ENCODE data around the gene FBXL16. TPM values are rescaled to one million over a fixed set of nuclear protein-coding genes. Genes with fewer than 3 reads are reported as not detected.

The FBXL16 gene
- total RNA-seq, 2 donors from 2014 or later, result 0.26 TPM; not detected in 1

- ATAC-seq (no peak), DNase-seq (ENCODE audit: low spot score) (no peak)
- Mint-ChIP-seq H3K36me3 (no peaks in the 10 kb centered on the region), H3K27me3 (no peaks in the 10 kb centered on the region), H3K4me1 (ENCODE audit: low read depth in 2 of 2) (peaks cover 0 to 9% of the 10 kb centered on the region in 2 donors), H3K27ac (no peak overlapping the region), H3K9me3 (no peaks in the 10 kb centered on the region), H3K4me3 (no peak overlapping the region)
These were observed 34.1 kb downstream of the FBXL16 start for GRCh38 chr16:671353-672131.

DNA sequence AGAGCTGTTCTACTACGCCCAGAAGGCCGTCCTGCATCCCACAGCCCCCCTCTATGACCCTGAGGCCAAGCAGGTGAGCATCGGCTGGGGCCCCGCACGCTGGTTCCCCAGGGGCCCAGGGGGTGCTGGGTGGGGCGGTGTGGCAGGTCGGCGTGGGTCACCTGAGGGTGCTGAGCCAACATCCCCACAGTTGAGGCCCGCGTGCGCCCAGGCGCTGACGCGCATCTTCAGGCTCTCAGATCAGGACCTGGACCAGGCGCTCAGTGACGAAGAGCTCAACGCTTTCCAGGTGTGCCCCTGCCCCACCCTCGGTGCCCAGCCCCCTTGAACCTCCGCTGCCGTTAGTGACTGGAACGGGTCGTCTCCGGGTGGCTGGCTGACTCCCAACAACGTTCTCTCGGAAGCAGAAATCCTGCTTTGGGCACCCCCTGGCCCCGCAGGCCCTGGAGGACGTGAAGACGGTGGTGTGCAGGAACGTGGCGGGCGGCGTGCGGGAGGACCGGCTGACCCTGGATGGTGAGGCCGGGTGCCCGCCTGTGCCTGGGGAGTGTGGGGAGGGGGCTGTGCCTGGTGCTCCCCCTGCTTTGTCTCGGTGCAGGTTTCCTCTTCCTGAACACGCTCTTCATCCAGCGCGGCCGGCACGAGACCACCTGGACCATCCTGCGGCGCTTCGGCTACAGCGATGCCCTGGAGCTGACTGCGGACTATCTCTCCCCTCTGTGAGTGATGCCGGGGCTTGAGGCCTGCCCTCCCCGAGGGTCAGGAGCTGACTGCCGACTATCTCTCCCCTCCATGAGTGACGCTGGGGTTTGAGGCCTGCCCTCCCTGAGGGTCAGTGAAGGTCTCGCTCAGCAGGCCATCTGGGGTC, 34.9 kb downstream of the FBXL16 start:
- ATAC-seq (no peak), DNase-seq (ENCODE audit: low spot score) (no peak)
- Mint-ChIP-seq H3K4me3 (no peak overlapping the region), H3K27ac (no peak overlapping the region), H3K27me3 (no peaks in the 10 kb centered on the region), H3K36me3 (no peaks in the 10 kb centered on the region), H3K9me3 (no peaks in the 10 kb centered on the region), H3K4me1 (ENCODE audit: low read depth in 2 of 2) (peaks cover 0 to 9% of the 10 kb centered on the region in 2 donors)

DNA sequence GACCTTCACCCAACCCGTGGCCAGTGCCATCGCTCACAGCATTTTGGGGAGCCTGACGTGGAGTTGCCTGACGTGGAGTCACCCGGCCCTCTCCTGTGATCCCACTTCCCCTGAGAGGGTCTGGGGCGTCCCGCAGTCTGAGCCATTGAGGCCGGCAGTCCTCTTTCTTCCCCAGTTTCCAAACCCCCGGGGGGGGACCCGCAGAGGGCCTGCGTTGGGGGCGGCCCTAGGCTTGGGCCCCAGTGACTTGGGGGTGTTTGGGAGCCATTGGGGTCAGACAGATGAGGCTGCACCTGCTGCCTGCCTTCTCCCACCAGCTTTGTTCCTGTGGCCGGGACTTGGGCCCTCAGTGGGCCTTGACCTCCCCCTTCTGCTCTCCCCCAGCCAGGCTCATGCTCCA, 35.9 kb downstream of the FBXL16 start:
- Mint-ChIP-seq H3K27me3 (no peaks in the 10 kb centered on the region), H3K27ac (no peak overlapping the region), H3K4me3 (no peak overlapping the region), H3K4me1 (ENCODE audit: low read depth in 2 of 2) (peaks cover 0 to 3% of the 10 kb centered on the region in 2 donors), H3K9me3 (no peaks in the 10 kb centered on the region), H3K36me3 (no peaks in the 10 kb centered on the region)
- DNase-seq (ENCODE audit: low spot score) (no peak), ATAC-seq (no peak)

DNA sequence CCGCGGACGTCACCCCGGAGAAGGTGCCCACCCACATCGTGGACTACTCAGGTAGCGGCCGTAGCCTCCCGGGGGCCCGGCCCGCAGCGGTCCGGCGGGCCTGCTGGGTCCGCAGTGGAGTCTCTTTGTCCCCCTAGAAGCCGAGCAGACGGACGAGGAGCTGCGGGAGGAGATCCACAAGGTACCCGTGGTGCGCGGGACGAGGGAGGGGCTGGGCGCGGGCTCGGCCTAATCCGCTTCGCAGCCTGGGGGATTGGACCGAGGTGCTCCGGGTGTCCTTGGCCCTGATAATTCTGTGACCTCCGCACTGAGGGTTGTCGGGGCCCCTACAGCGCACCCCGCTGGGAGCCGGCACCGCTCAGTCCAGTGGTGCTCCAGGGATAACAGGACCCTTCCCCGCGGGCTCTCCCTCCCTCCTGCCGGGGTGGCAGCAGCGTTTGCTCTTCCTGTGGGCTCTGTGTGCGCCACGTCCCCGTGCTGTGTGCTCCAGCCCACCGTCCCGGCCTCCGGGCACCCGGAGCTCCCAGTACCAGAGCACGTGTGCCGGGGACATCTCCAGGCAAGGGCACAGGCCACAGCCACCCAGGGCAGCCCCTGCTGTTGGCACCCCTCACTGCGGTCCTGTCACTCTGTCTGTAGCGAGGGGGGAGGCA, 37.0 kb downstream of the FBXL16 start:
- no peaks in the 10 kb centered on the region for H3K36me3 Mint-ChIP-seq
- peak overlapping the region; percentile 75 for H3K4me3 Mint-ChIP-seq
- no peak overlapping the region for H3K27ac Mint-ChIP-seq
- H3K9me3 Mint-ChIP-seq, result no peaks in the 10 kb centered on the region
- H3K27me3 Mint-ChIP-seq, result no peaks in the 10 kb centered on the region
- H3K4me1 Mint-ChIP-seq (ENCODE audit: low read depth in 2 of 2), result peaks cover 0 to 3% of the 10 kb centered on the region in 2 donors
- DNase-seq (ENCODE audit: low spot score), result no peak
- peak; percentile 0 to 1 for ATAC-seq

- Mint-ChIP-seq H3K36me3 (no peaks in the 10 kb centered on the region), H3K27ac (peak within 1 kb of the TSS in 1 of 2 donors; percentile 78), H3K27me3 (no peaks in the 10 kb centered on the region), H3K4me1 (ENCODE audit: low read depth in 2 of 2) (peaks cover 0 to 3% of the 10 kb centered on the region in 2 donors), H3K4me3 (peak within 1 kb of the TSS; percentile 75), H3K9me3 (no peaks in the 10 kb centered on the region)
- DNase-seq (ENCODE audit: low spot score) (peak; percentile 96), ATAC-seq (peak; percentile 96 to 98)
These were observed 37.7 kb downstream of the FBXL16 start, which contains the start of gene RHOT2 for GRCh38 chr16:667780-668518. Gene RHOT2, plus strand, starts transcription at chr16:668132. Its CDS starts 68 bp downstream, at chr16:668200.

- no peaks in the 10 kb centered on the region for H3K36me3 Mint-ChIP-seq
- no peak for DNase-seq (ENCODE audit: low spot score)
- peaks cover 0 to 3% of the 10 kb centered on the region in 2 donors for H3K4me1 Mint-ChIP-seq (ENCODE audit: low read depth in 2 of 2)
- ATAC-seq, result no peak
- peak overlapping the region in 1 of 2 donors; percentile 78 for H3K27ac Mint-ChIP-seq
- H3K27me3 Mint-ChIP-seq, result no peaks in the 10 kb centered on the region
- H3K4me3 Mint-ChIP-seq, result peak overlapping the region; percentile 75
- H3K9me3 Mint-ChIP-seq, result no peaks in the 10 kb centered on the region
These were observed 38.4 kb downstream of the FBXL16 start for GRCh38 chr16:667113-667779.

DNA sequence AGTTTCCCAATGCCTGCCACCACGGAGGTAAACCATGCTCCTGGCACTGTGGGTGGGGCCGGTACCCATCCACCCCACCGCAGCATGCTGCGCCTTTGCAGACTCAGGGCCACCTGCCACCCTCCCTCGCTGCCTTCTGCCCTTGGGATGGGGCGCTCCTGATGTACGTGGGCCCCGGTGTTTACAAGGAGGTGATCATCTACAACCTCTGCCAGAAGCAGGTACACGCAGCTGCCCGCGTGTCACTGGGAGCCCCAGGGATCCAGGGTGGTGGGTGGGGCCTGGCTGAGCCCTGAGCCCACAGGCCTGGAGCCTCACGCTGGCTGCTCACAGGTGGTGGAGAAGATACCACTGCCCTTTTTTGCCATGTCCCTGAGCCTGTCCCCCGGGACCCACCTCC, 39.0 kb downstream of the FBXL16 start:
- Mint-ChIP-seq H3K4me3 (no peak overlapping the region), H3K4me1 (ENCODE audit: low read depth in 2 of 2) (peaks cover 0 to 3% of the 10 kb centered on the region in 2 donors), H3K9me3 (no peaks in the 10 kb centered on the region), H3K27ac (no peak overlapping the region), H3K27me3 (no peaks in the 10 kb centered on the region), H3K36me3 (no peaks in the 10 kb centered on the region)
- DNase-seq (ENCODE audit: low spot score) (no peak), ATAC-seq (no peak)

DNA sequence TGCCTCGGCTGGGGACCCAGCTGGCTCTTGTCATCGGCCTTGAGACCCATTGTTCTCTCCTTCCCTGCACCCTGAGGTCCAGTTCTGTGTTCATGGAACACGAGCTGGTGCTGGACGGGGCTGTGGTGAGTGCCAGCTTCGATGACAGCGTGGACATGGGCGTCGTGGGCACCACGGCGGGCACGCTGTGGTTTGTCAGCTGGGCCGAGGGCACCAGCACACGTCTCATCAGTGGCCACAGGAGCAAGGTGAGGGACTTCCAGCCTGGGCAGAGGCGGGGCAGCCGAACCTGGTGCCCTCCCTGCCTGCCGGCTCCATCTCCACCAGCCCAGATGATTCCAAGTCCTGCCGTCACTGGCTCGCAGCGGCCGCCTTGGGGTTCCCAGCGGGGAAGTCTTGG, 43.0 kb downstream of the FBXL16 start:
- Mint-ChIP-seq H3K9me3 (no peaks in the 10 kb centered on the region), H3K36me3 (no peaks in the 10 kb centered on the region), H3K4me3 (no peak overlapping the region), H3K27me3 (no peaks in the 10 kb centered on the region), H3K4me1 (ENCODE audit: low read depth in 2 of 2) (peaks cover 6 to 8% of the 10 kb centered on the region in 2 donors), H3K27ac (no peak overlapping the region)
- no peak for ATAC-seq
- DNase-seq (ENCODE audit: low spot score), result no peak

DNA sequence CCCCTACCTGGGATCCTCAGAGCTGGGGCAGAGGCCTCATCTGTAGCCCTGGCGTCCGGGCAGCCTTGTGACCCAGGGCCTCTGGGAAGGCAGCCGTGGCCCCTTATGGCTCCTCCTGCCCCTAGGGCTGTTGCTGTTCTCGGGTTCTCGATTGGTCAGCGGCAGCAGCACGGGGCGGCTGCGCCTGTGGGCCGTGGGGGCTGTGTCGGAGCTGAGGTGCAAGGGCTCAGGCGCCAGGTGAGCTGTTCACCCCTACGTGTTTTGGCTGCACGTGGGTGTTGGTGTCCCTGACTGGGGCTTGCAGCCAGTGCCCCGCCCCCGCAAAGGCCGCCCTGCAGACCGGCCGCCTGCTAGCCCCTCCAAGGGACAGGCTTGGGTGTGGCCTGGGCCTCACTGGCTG, 43.5 kb downstream of the FBXL16 start:
- DNase-seq (ENCODE audit: low spot score), result no peak
- ATAC-seq, result no peak
- H3K36me3 Mint-ChIP-seq, result no peaks in the 10 kb centered on the region
- H3K27me3 Mint-ChIP-seq, result no peaks in the 10 kb centered on the region
- no peaks in the 10 kb centered on the region for H3K9me3 Mint-ChIP-seq
- H3K27ac Mint-ChIP-seq, result no peak overlapping the region
- H3K4me1 Mint-ChIP-seq (ENCODE audit: low read depth in 2 of 2), result peaks cover 6 to 8% of the 10 kb centered on the region in 2 donors
- no peak overlapping the region for H3K4me3 Mint-ChIP-seq

DNA sequence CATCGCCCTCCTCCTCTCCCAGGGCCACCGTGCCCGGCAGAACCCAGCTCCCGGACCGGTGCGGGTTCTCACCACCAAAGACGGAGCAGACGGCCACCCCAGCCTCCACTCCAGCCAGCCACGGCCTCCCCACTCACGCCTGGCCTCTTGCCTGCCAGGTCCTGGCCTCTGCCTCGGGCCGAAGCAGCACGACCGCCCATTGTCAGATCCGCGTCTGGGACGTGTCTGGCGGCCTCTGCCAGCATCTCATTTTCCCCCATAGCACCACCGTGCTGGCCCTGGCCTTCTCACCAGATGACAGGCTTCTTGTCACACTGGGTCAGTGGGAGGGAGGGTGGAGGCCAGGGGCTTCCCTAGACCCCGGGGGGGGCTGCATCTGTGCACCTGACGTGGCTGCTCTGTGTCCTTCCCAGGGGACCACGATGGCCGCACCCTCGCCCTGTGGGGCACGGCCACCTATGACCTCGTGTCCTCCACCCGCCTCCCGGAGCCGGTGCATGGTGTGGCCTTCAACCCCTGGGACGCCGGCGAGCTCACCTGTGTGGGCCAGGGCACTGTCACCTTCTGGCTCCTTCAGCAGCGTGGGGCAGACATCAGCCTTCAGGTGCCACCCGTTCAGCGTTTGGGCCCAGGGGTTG, 44.3 kb downstream of the FBXL16 start:
- Mint-ChIP-seq H3K4me3 (no peak overlapping the region), H3K4me1 (ENCODE audit: low read depth in 2 of 2) (peaks cover 6 to 8% of the 10 kb centered on the region in 2 donors), H3K9me3 (no peaks in the 10 kb centered on the region), H3K27ac (no peak overlapping the region), H3K27me3 (no peaks in the 10 kb centered on the region), H3K36me3 (no peaks in the 10 kb centered on the region)
- no peak for ATAC-seq
- DNase-seq (ENCODE audit: low spot score), result no peak

GRCh38 chr16:660459-661183, 45.0 kb downstream of the FBXL16 start:
- Mint-ChIP-seq H3K9me3 (no peaks in the 10 kb centered on the region), H3K4me1 (ENCODE audit: low read depth in 2 of 2) (peaks cover 6 to 8% of the 10 kb centered on the region in 2 donors), H3K4me3 (peak overlapping the region; percentile 15), H3K36me3 (no peaks in the 10 kb centered on the region), H3K27ac (no peak overlapping the region), H3K27me3 (no peaks in the 10 kb centered on the region)
- peak; percentile 85 for DNase-seq (ENCODE audit: low spot score)
- peak; percentile 85 to 93 for ATAC-seq

GRCh38 chr16:660132-660458, 45.5 kb downstream of the FBXL16 start:
- Mint-ChIP-seq H3K27ac (no peak overlapping the region), H3K4me1 (ENCODE audit: low read depth in 2 of 2) (peaks cover 6 to 8% of the 10 kb centered on the region in 2 donors), H3K27me3 (no peaks in the 10 kb centered on the region), H3K9me3 (no peaks in the 10 kb centered on the region), H3K36me3 (no peaks in the 10 kb centered on the region), H3K4me3 (no peak overlapping the region)
- DNase-seq (ENCODE audit: low spot score) (no peak), ATAC-seq (no peak)

Measured in natural killer cell treated with Interleukin-12 subunit alpha and Interleukin-12 subunit beta and Interleukin-15 and Interleukin-18, amount 100 ng/mL, for 72 hours (primary cell).